Measurements from ENCODE around the gene NRAS. TPM values are rescaled to one million over a fixed set of nuclear protein-coding genes. Genes with fewer than 3 reads are reported as not detected.
"Not testable (repeated sequence)": the region's sequence is repeated elsewhere in the genome, so short reads cannot be mapped to it uniquely, and the experiment has no call there.

NRAS gene
- total RNA-seq, 4 donors from 2014 or later: 13.3 to 26.0 (median 20.5) TPM

DNA sequence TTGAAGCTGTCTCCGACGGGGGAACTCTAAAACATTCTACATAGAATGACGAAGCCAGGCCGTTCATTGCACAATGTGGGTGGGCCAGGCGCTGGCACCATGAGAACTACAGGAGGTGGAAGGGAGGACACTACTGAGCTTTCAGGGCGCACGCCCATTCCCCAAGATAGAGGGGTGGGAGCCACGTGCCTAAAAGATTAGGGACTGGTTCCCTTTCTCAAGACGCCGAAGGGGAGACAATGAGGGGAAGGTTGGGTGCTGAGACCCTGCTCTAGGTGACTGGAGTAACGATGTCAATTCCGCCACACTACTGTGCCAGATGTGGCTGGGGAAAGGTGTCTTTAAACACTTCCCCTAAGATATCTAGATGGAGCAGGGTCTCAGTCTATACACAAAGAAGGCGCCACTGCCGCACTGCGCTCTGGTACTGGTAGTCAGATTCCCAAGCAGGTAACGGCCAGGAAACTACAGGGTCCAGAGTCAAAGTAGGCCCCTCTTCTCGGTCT is 40.4 kb upstream of the NRAS start:
- Histone ChIP-seq H3K4me1 (peaks cover 27 to 56% (median 37%) of the 10 kb centered on the region in 3 donors), H3K27me3 (no peaks in the 10 kb centered on the region), H3K9me3 (no peaks in the 10 kb centered on the region), H3K36me3 (no peaks in the 10 kb centered on the region), H3K27ac (peak overlapping the region; percentile 99 to 100 (median 99)), H3K4me3 (peak overlapping the region; percentile 98 to 99)
- no peak for ATAC-seq
- no peak for TF ChIP-seq POLR2A (IDR thresholded peaks at IDR 0.05)
- TF ChIP-seq POLR2AphosphoS5 (IDR thresholded peaks at IDR 0.05): no peak
- no peak for TF ChIP-seq CTCF (IDR thresholded peaks at IDR 0.05)
- no peak for TF ChIP-seq EP300 (IDR thresholded peaks at IDR 0.05)
- WGBS, 2 donors (ENCODE audit: low coverage in 1 of 2): 1% methylated on average over 8 to 14 of the region's 17 CpGs

DNA sequence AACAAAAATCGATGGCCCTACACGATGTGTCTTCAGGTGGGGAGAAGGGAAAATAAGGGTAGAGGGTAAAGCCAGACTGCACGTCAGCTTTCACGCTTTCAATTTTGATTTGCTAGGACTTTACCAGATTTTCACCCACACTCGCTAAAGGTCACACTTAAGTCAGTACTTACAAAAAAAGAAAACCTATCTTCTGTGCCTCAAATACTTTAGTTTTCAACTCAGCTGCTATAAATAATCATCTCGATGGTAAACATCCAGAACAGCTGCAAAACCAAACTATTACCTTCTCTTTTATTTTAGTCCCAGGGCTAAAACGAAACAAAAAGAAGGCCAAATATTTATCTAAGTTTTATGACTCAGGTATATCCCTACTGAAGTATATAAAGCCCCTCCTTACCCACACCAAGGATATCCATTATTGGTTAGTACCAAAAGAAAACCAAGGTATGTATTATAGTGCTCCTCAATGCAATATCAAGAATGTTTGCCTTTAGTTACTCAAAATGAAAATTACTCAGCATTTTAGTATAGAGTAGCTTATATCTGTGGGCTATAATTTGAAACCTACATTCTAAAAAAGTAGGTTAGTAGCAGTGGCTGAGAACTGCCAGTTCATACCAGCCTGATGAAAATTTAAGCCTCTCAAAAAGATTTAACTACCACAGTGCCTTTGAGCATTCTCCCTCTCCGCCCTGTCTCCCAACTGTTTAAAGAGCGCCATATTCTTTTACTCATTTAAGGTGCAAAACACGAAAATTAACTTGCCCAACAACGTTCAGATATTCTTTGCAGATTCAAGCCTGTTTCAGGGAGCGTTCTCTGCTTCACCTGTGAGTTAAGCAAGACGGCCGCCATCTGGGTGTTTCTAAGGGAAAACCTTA is 39.7 kb upstream of the NRAS start:
- no peak for ATAC-seq
- WGBS, 2 donors (ENCODE audit: low coverage in 1 of 2): 17 to 26% methylated on average over 13 to 14 of the region's 14 CpGs
- TF ChIP-seq CTCF (IDR thresholded peaks at IDR 0.05) (no peak), POLR2A (IDR thresholded peaks at IDR 0.05) (no peak)
- H3K27ac ChIP-seq: peak overlapping the region in 3 of 4 donors; percentile 99
- no peaks in the 10 kb centered on the region for H3K9me3 ChIP-seq
- H3K27me3 ChIP-seq: no peaks in the 10 kb centered on the region
- H3K36me3 ChIP-seq: no peaks in the 10 kb centered on the region
- H3K4me1 ChIP-seq: peaks cover 29 to 64% (median 37%) of the 10 kb centered on the region in 3 donors
- H3K4me3 ChIP-seq: peak overlapping the region; percentile 98 to 99

DNA sequence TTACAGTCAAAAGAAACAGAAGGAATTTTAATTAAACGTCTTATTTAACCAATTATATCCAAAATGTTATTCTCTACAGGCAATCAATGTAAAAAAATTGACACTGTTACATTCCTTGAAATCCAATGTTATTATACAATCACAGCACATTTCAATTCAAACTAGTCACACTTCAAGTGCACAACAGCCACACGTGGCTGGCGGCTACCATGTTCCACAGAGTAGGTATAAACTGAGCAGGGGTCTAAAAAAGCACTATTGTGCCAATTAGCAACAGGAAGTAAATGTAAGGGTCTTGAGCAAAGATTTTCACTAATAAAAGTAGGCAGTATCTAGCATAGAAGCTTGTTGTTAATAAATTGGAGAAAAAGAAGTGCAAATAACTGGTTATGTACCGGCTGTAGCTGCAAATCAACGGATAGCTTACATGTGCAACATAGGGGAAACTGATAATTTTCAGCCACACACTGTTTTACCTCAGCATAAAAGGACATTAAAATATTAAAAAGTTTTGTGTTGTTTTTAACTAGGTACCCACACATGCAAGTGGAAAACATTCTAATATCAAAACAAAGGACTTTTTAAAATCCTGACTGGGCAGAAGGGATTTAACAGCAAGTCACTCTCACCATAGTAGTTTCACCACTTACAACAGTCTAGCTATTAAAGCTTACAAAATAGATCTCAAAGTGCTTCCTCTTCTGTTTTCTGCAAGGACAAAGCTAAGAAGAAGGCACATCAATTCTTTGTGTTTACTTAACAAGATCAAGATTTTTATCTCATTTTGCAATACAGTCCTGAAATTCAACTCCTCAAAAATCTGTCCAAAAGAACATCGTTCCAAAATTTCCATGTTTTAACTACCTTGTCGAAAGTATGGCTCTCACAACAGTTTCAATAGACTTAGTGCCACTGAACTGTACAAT is 38.7 kb upstream of the NRAS start:
- peaks cover 29 to 73% (median 37%) of the 10 kb centered on the region in 3 donors for H3K4me1 ChIP-seq
- no peaks in the 10 kb centered on the region for H3K36me3 ChIP-seq
- H3K27me3 ChIP-seq: no peaks in the 10 kb centered on the region
- H3K27ac ChIP-seq: peak overlapping the region in 1 of 4 donors; percentile 99
- whole genome bisulfite sequencing, 2 donors (ENCODE audit: low coverage in 1 of 2): 41 to 47% methylated on average over 7 of the region's 7 CpGs
- H3K4me3 ChIP-seq: peak overlapping the region; percentile 7 to 98
- no peaks in the 10 kb centered on the region for H3K9me3 ChIP-seq
- no peak for TF ChIP-seq CTCF (IDR thresholded peaks at IDR 0.05)
- TF ChIP-seq POLR2AphosphoS5 (IDR thresholded peaks at IDR 0.05): no peak
- TF ChIP-seq POLR2A (IDR thresholded peaks at IDR 0.05): no peak
- no peak for TF ChIP-seq EP300 (IDR thresholded peaks at IDR 0.05)
- ATAC-seq: no peak

- H3K9me3 ChIP-seq, H3K27me3 ChIP-seq, H3K4me3 ChIP-seq, H3K27ac ChIP-seq, ATAC-seq: not testable (repeated sequence)
- H3K36me3 ChIP-seq: peaks cover 0 to 14% of the 10 kb centered on the region in 2 donors
- 68 to 100% methylated on average over 1 to 6 of the region's 6 CpGs for WGBS, 2 donors (ENCODE audit: low coverage in 1 of 2)
- H3K4me1 ChIP-seq: peaks cover 29 to 89% (median 37%) of the 10 kb centered on the region in 3 donors
Observed at GRCh38 chr1:114753702-114754101, 37.1 kb upstream of the NRAS start.

DNA sequence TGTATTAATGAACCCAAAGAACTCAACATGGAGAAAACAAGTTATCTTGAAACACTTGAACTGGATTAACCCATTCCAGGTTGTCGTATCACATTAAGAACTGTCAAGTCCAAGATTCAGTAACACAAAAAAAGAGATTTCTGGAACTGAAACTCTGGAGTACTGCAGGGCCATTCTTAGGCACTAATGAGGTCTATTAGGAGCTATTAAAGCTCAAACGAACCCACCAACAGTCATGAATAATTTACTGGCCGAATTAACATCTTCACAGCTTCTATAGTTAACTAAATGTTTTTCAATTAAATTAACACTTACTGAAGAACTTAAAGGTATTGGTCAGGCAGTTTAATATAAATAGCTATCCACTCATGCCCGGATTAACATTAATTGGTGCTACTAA is 36.6 kb upstream of the NRAS start:
- WGBS, 2 donors (ENCODE audit: low coverage in 1 of 2): 57 to 60% methylated on average over 4 of the region's 4 CpGs
- no peak for TF ChIP-seq POLR2AphosphoS5 (IDR thresholded peaks at IDR 0.05)
- TF ChIP-seq EP300 (IDR thresholded peaks at IDR 0.05): no peak
- no peak for TF ChIP-seq POLR2A (IDR thresholded peaks at IDR 0.05)
- TF ChIP-seq CTCF (IDR thresholded peaks at IDR 0.05): no peak
- peaks cover 0 to 19% of the 10 kb centered on the region in 2 donors for H3K36me3 ChIP-seq
- peaks cover 29 to 89% (median 37%) of the 10 kb centered on the region in 3 donors for H3K4me1 ChIP-seq
- no peaks in the 10 kb centered on the region for H3K27me3 ChIP-seq
- no peak overlapping the region for H3K4me3 ChIP-seq
- ATAC-seq: no peak
- no peak overlapping the region for H3K27ac ChIP-seq
- H3K9me3 ChIP-seq: no peaks in the 10 kb centered on the region

All from gastroesophageal sphincter (tissue), 4 donors.